Spleen (tissue), 11 donors: Measurements from ENCODE around the gene TTC23. TPM values are rescaled to one million over a fixed set of nuclear protein-coding genes. Genes with fewer than 3 reads are reported as not detected.

Experiments used
- DNase-seq: peaks from one replicate; pipeline ENCODE4 v3.0.0-alpha.2; 2020
- H3K27ac ChIP-seq, 8 donors: fragments of 200-600 bp; sonication (generic) in 7 of 8; 1 replicate in 4 of 8; 2 replicates in 4 of 8; pipeline versions ENCODE4 v1.5.0 to v1.8.0; 2016 to 2021; ENCODE audit warnings: inconsistent platforms in 4 of 8, mild to moderate bottlenecking in 4 of 8, moderate library complexity in 1 of 8
- H3K27me3 ChIP-seq, 7 donors: fragments of 200-600 bp; sonication (generic) in 6 of 7; replicated peaks in 1 of 7; 1 replicate in 4 of 7; 2 replicates in 3 of 7; pipeline versions ENCODE4 v1.5.0 to v1.8.0; 2016 to 2021; ENCODE audit warnings: inconsistent platforms in 3 of 7, mild to moderate bottlenecking in 1 of 7
- H3K36me3 ChIP-seq, 6 donors: fragments of 200-600 bp; sonication (generic) in 5 of 6; 1 replicate in 4 of 6; 2 replicates in 2 of 6; pipeline versions ENCODE4 v1.5.0 to v1.8.0; 2016 to 2021; ENCODE audit warnings: inconsistent platforms in 2 of 6
- H3K4me1 ChIP-seq, 6 donors: fragments of 200-600 bp; sonication (generic) in 5 of 6; 1 replicate in 3 of 6; 2 replicates in 3 of 6; pipeline versions ENCODE4 v1.5.0 to v1.8.0; 2016 to 2021; ENCODE audit warnings: inconsistent platforms in 3 of 6
- H3K4me3 ChIP-seq, 8 donors: fragments of 200-600 bp; sonication (generic) in 7 of 8; 1 replicate in 4 of 8; 2 replicates in 4 of 8; pipeline versions ENCODE4 v1.5.0 to v1.8.0; 2016 to 2021; ENCODE audit warnings: inconsistent platforms in 4 of 8, mild to moderate bottlenecking in 4 of 8, moderate library complexity in 2 of 8
- H3K9me3 ChIP-seq, 8 donors: fragments of 200-600 bp; sonication (generic) in 7 of 8; 1 replicate in 4 of 8; 2 replicates in 4 of 8; pipeline versions ENCODE4 v1.5.0 to v1.8.0; 2016 to 2021; ENCODE audit warnings: inconsistent platforms in 4 of 8
- POLR2A ChIP-seq, 3 donors: fragments of 450-650 bp; IDR thresholded peaks; one replicate each; pipeline ENCODE4 v1.5.1; 2017; ENCODE audit warnings: antibody characterized with exemption in 3 of 3, mild to moderate bottlenecking in 1 of 3
- POLR2AphosphoS5 ChIP-seq, 3 donors: sonication (generic); formaldehyde crosslinking; IDR thresholded peaks; one replicate each; pipeline ENCODE4 v1.5.1; 2017; ENCODE audit warnings: antibody characterized with exemption in 3 of 3
- WGBS, 5 donors: extraction: QIAGEN DNeasy Blood & Tissue Kit in 3 of 5; methylation state at CpG; one replicate each; pipeline versions ENCODE4 v1.1.5 to v1.1.7; 2013 to 2018; 5-methylcytosine and 5-hydroxymethylcytosine counted together
- intact Hi-C: fragments of 100-400 bp; cut with DNase I; formaldehyde crosslinking; loops from one replicate; pipeline ENCODE4 v1.15.0; 2023; ENCODE audit warnings: low total_unique reads
- polyA plus RNA-seq, 3 donors: library from polyadenylated mRNA; stranded (reverse); fragments of 200-250 nt; gene quantifications; one replicate each; pipeline ENCODE4 v1.2.1, GENCODE V29; 2013
- total RNA-seq, 7 donors: library from RNA; depleted of rRNA in 3 of 7; stranded (reverse); fragments of >200 nt in 3 of 7; fragmentation: NEBNext Ultra II Directional in 4 of 7; extraction: Animal tissue kit (Norgen Biotek cat#: 25700) in 4 of 7; gene quantifications; one replicate each; pipeline versions ENCODE4 v1.1.0 to v1.2.1, GENCODE V29; 2016 to 2021
- TF ChIP-seq, protein P1 (sequence below), 11 experiments: fragments of 200-600 bp in 7 of 11; fragments of 450-650 bp in 4 of 11; sonication (generic) in 4 of 11; IDR thresholded peaks in 8 of 11; conservative IDR thresholded peaks in 3 of 11; 1 replicate in 7 of 11; 2 replicates in 4 of 11; pipeline versions ENCODE4 v1.4.0 to v1.8.0; 2016 to 2021; ENCODE audit warnings: antibody characterized with exemption in 11 of 11, inconsistent platforms in 4 of 11, mild to moderate bottlenecking in 1 of 11
- donor health status: healthy with polysubstance abuse.
- donor health status: DM: no; HTN: no; CAD: no; lungs with moderate emphysema.
- donor health status: DM: no; HTN: no; CAD: no.
- donor health status: Bipolar disorder and iron deficiency.
- donor health status: healthy.
- donor health status: DM: no; HTN: no; CAD: no.
- donor health status: DM: yes; HTN: yes; CAD: no.

TTC23 gene
- total and polyA plus RNA-seq, 10 donors = 3.6 to 17.0 (median 12.0) TPM

DNA sequence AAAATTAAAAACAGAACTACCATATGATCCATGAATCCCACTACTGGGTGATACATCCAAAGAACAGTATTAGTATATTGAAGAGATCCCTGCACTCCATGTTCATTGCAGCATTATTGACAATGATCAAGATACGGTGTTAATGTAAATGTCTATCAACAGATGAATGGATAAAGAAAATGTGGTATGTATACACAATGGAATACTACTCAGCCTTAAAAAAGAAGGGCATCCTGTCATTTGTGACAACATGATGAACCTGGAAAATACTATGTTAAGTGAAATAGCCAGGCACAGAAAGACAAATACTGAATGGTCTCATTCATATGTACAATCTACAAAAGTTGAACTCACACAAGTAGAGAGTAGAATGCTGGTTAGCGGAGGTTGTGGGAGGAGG, 16.6 kb downstream of the TTC23 start:
- Histone ChIP-seq H3K4me3 (no peak overlapping the region), H3K9me3 (peaks cover 0 to 4% (median 0%) of the 10 kb centered on the region in 8 donors), H3K27ac (no peak overlapping the region), H3K27me3 (no peaks in the 10 kb centered on the region), H3K36me3 (peaks cover 0 to 7% (median 2%) of the 10 kb centered on the region in 6 donors), H3K4me1 (no peaks in the 10 kb centered on the region)
- TF ChIP-seq, protein P1, sequence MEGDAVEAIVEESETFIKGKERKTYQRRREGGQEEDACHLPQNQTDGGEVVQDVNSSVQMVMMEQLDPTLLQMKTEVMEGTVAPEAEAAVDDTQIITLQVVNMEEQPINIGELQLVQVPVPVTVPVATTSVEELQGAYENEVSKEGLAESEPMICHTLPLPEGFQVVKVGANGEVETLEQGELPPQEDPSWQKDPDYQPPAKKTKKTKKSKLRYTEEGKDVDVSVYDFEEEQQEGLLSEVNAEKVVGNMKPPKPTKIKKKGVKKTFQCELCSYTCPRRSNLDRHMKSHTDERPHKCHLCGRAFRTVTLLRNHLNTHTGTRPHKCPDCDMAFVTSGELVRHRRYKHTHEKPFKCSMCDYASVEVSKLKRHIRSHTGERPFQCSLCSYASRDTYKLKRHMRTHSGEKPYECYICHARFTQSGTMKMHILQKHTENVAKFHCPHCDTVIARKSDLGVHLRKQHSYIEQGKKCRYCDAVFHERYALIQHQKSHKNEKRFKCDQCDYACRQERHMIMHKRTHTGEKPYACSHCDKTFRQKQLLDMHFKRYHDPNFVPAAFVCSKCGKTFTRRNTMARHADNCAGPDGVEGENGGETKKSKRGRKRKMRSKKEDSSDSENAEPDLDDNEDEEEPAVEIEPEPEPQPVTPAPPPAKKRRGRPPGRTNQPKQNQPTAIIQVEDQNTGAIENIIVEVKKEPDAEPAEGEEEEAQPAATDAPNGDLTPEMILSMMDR (IDR thresholded peaks at IDR 0.05 in 8 of 11, conservative IDR thresholded peaks at IDR 0.05 in 3 of 11) = no peak
- TF ChIP-seq POLR2A (IDR thresholded peaks at IDR 0.05) = no peak
- TF ChIP-seq POLR2AphosphoS5 (IDR thresholded peaks at IDR 0.05) = no peak
- intact Hi-C loops = no loop called here
- DNase-seq = no peak
- 91 to 99% (median 97%) methylated on average over 2 of the region's 2 CpGs for WGBS, 5 donors

DNA sequence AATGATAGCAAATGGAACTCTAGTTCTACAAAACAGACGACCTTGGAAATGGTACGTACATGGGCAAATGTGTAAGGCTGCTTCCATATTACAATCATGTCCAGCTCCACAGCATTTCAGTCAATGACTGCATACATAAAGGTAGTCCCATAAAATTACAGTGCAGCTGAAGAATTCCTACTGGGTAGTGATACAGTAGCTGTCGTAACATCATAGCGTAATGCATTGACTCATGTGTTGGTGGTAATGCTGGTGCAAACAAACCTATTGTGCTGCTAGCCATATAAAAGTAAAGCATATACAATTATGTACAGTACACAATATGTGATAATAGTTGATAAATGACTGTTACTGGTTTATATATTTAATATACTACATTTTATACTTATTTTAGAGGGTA, 18.5 kb downstream of the TTC23 start:
- DNase-seq = no peak
- TF ChIP-seq, protein P1 (IDR thresholded peaks at IDR 0.05 in 8 of 11, conservative IDR thresholded peaks at IDR 0.05 in 3 of 11) = no peak
- no peak for TF ChIP-seq POLR2AphosphoS5 (IDR thresholded peaks at IDR 0.05)
- TF ChIP-seq POLR2A (IDR thresholded peaks at IDR 0.05) = no peak
- WGBS, 5 donors = 91 to 96% (median 93%) methylated on average over 4 of the region's 4 CpGs
- peaks cover 0 to 4% (median 0%) of the 10 kb centered on the region in 8 donors for H3K9me3 ChIP-seq
- no peaks in the 10 kb centered on the region for H3K27me3 ChIP-seq
- no peaks in the 10 kb centered on the region for H3K4me1 ChIP-seq
- intact Hi-C loops = no loop called here
- H3K4me3 ChIP-seq = no peak overlapping the region
- H3K27ac ChIP-seq = no peak overlapping the region
- peaks cover 0 to 17% (median 2%) of the 10 kb centered on the region in 6 donors for H3K36me3 ChIP-seq

DNA sequence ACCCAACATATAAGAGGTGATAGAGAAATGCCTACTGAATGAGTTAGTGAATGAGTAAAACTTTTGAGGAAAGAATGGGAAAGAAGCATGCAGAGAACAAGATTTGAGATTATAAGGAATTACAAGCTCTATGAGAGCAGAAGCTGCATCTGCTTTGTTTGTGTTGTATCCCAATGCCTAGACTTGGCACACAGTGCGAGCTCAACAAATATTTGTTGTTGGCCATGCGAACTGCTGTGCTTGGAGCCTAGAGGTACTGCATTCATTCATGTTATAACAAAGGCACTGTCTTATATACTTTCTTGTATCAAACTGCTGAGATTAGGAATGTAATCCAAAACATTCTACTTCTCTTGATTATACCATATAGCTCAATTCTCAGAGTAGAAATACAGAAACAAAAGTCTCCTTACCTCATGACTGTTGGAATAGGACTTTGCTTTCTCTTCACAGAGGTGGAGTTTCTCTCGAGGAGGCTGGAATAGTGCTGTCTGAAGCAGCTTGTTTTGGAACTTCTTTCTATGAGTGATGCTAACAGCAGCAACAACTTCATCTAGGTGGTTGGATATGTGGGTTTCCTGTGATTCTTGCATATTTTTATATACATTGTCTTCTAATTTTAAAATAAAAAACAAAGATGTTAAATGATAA, 21.1 kb downstream of the TTC23 start:
- Histone ChIP-seq H3K4me3 (no peak overlapping the region), H3K27me3 (no peaks in the 10 kb centered on the region), H3K9me3 (peaks cover 0 to 4% (median 0%) of the 10 kb centered on the region in 8 donors), H3K27ac (no peak overlapping the region), H3K4me1 (no peaks in the 10 kb centered on the region), H3K36me3 (peaks cover 0 to 32% (median 2%) of the 10 kb centered on the region in 6 donors)
- no peak for DNase-seq
- intact Hi-C loops = no loop called here
- WGBS, 5 donors = 89 to 99% (median 90%) methylated on average over 3 of the region's 3 CpGs
- TF ChIP-seq, protein P1 (IDR thresholded peaks at IDR 0.05 in 8 of 11, conservative IDR thresholded peaks at IDR 0.05 in 3 of 11) = no peak
- TF ChIP-seq POLR2AphosphoS5 (IDR thresholded peaks at IDR 0.05) (no peak), POLR2A (IDR thresholded peaks at IDR 0.05) (no peak)

DNA sequence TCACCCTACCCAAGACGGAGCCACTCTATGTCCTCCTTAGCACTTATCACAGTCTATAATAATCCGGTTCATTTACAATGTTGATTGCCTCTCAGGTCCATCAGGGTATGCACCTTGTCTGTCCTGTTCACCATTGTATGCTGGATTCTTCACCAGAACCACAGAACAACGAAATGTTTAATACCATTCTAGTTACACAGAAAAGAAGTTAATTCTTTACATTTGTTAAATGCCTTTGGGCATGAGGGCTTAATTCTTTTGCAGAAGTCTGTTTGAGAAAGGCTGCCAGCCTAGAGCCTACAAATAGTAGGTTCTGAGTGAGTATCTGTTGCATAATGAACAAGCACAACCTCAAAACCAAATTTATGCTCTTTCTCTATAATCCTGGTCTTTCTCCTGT, 22.6 kb downstream of the TTC23 start:
- no peaks in the 10 kb centered on the region for H3K27me3 ChIP-seq
- H3K4me3 ChIP-seq = no peak overlapping the region
- H3K4me1 ChIP-seq = no peaks in the 10 kb centered on the region
- intact Hi-C loops = no loop called here
- DNase-seq = no peak
- peaks cover 0 to 37% (median 2%) of the 10 kb centered on the region in 6 donors for H3K36me3 ChIP-seq
- no peak for TF ChIP-seq POLR2AphosphoS5 (IDR thresholded peaks at IDR 0.05)
- WGBS, 5 donors = 56 to 95% (median 60%) methylated on average over 3 of the region's 3 CpGs
- H3K27ac ChIP-seq = no peak overlapping the region
- no peaks in the 10 kb centered on the region for H3K9me3 ChIP-seq
